GM21786 (cell line): Measurements from ENCODE around the gene SLC41A3.

Experiments used
- ATAC-seq: cut with Tn5 transposase; IDR thresholded peaks from one replicate; pipeline ENCODE4 v1.9.1; 2021; ENCODE audit not compliant: unreplicated experiment

SLC41A3 gene

DNA sequence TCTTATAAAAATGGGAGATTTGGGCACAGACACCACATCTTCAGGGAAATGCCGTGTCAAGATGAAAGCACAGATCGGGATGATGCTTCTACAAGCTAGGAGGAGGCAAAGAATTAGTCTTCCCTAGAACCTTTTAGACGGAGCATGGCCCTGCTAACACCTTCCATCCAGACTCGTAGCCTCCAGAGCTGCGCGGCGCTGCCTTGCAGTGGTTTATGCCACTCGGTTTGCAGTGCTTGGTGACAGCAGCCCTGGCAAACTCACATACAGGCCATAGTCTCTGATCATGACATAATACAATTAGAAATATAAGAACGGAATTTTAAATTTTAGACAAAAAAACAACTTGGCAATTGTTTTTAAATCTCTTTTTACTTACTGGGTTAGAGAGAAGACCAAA lies 37.1 kb upstream of the SLC41A3 start:
- ATAC-seq, result no peak

DNA sequence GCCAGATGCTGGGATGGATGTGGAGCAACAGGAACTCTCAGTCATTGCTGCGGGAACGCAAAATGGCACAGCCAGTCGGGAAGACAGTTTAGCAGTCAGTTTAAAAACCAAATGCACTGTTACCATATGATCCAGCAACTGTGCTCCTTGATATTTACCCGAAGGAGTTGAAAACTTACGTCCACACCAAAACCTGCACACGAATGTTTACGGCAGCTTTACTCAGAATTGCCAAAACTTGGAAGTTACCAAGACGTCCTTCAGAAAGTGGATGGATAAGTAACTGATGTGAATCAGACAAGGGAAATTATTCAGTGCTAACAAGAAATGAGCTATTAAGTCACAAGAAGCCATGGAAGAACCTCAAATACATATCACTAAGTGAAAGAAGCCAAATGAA lies 36.1 kb upstream of the SLC41A3 start:
- ATAC-seq, result no peak

DNA sequence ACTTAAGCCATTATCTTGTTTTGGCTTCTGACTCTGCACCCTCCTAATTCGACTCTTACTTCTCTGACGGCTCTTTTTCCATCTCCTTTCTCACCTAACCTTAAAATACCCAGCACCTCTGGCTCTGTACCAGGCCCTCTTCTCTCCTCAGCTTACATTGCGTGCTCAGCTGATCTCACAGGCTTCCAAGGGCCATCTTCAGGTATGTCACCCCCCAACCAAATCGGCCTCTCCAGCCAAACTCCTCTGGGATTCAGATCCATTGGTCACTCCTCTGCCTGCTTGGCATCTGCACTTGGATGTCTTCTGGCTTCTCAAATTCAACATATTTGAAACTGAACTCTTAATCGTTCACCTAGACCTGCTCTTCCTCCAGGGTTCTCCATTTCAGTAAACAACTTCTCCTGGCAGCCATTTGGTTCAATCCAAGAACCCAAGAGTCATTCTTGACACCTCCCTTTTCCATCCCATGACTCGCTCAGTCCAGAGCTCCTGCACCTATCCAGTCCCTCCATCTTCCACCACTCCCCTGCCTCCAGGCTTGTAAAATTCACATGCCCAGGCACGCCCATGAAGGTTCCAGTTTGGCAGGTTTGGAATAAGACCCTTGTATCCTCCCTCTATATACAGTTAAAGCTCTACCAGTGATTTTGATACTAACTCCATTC lies 35.2 kb upstream of the SLC41A3 start:
- no peak for ATAC-seq

DNA sequence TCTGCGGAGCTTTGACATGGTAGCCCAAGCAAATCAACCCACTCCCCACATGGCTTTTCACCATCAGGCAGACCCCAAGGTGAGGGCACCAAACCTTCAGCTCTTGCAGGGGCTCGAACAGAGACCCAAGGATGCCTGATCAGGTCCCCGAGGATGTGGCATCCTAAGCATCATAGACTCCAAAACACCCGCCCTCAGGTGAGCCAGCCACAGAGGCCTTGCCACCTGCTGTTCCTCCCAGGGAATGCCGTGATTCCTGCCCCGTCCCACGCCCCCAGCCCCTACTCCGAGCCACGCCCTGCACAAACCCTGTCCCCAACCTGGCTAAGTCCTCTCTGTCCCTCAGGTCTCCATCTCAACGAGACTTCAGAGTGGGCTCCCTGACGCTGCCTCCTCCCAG lies 34.7 kb upstream of the SLC41A3 start:
- ATAC-seq, result no peak

DNA sequence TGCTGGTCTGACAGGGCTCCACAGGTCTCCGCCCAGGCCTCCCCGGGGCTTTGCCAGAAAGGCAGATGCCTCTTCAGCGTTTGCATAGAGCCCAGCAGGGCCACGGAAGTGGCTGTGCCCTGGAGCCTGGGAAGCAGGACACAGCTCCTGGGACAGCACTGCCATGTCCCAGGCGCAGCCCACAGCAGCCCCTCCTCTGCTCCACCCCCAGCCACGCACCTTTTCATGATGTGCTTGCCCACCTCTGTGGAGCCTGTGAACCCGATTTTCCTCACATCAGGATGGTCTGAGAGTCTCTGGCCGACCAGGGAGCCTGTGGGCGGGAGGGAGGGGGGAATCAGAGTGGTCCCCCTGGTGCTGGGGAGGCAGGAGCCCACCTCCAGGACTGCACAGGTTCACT lies 33.9 kb upstream of the SLC41A3 start:
- ATAC-seq, result no peak

DNA sequence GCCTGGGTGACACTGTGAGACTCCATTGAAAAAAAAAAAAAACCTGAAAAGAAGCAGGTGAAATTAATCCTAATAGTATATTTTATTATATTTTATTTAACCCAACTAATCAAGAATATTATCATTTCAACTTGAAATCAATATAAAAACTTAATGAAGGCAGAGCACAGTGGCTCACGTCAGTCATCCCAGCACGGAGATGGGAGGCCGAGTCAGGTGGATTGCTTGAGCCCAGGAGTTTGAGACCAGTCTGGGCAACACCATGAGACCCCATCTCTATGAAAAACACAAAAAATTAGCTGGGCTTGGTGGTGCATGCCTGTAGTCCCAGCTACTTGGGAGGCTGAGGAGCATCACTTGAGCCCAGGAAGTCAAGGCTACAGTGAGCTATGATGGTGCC lies 33.3 kb upstream of the SLC41A3 start:
- ATAC-seq, result no peak

DNA sequence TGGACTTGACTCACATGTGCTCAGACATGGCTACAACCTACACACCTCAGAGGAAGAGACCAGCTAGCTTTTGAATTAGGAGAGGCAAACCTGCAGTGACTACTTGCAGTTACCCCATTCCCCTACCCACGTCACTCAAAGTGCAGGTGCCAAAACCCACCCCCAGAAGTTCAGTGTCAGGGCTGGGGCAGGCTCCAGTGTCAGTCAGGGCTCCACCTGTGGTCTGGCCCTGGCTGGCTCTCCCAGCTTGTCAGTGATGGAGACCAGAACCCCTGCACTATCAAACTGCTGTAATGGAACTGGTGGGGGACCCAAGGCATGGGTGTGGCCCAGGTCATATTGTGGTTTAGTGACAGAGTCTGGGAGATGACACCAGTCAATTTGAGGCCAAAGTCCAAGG lies 32.6 kb upstream of the SLC41A3 start:
- no peak for ATAC-seq

DNA sequence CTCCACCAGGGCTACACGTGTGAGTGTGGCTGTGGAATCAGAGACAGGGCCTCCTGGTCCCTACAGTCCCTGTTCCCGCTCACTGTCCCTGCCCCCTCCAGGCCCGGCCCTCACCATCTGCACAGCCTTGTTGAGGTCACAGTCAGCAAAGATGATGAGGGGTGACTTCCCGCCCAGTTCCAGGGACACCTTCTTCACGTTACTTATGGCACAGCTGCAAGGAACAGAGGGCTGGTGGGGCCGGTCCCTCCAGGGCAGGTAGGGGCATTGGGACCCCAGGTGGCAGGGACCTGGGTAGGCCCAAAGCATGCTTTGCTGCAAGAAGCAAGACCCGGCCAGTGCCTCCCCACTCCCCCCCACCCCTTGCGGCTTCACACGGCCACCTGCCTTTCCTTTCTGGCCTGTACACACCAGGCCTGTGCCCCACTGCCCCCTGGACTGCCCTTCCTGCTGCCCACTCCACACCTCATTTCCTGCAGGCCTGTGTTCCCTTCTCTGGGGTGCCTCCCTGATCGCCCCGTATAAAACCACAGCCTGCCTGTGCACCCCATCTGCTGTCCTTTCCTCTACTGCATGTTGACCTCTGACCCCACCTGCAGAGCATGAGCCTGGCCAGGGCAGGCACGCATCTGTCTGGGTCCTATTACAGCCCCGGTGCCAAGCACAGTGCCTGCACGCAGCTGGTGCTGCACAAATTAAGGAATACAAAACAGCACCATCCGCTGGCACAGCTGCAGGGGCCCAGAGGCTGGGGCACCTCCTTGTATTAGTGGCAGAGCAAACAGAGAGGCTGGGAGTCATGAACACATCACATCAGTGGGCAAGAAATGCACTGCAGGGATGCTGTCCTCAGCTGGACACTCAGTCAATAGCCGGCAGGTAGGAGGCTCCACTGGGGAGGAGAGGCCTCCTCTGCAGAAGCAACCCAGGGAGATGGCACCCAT lies 30.8 kb upstream of the SLC41A3 start:
- no peak for ATAC-seq

DNA sequence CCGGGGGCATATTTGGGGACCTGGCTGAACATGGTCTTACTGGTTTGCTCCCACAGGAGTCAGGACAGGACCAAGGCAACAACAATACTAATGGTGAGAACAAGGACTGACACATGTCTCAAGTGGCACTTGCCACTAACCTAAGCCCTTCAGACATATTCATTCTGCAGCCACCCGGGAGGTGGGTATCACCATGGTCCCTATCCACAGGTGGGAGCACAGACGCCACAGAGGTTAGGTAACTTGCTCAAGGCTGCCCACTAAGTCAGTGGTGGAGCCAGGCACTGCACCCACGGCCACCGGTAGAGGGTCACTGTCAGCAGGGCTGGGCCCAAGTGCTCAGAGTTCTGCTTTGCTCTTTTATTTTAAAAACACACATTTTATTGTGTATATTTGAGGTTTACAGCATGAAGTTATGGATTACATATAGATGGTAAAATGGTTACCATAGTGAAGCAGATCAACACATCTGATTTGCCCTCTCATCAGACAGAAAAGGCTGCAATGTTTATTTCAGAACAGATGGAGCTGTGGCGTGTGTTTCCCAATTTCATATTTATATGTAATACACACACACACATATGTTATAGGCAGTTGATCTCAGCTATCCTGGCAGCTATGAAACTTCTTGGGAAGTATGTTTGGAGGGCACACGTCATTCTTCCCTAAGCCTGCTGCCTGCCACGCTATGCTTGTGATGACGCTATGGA lies 30.0 kb upstream of the SLC41A3 start:
- no peak for ATAC-seq

DNA sequence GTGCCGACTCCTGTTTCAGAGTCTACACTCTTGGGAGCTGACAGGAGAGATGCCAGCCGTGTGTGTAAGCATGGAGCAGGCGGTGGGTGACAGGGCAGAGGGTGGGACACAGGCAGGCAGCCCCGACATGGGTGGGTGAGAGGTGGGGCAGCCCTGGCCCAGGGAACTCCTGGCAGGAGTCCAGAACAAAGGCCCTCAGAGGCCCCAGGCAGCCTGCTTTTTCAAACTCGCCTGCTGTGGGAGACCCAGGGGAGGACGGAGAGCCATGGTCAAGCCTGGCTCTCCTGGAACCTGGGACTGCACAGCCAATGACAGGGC lies 29.3 kb upstream of the SLC41A3 start:
- no peak for ATAC-seq

DNA sequence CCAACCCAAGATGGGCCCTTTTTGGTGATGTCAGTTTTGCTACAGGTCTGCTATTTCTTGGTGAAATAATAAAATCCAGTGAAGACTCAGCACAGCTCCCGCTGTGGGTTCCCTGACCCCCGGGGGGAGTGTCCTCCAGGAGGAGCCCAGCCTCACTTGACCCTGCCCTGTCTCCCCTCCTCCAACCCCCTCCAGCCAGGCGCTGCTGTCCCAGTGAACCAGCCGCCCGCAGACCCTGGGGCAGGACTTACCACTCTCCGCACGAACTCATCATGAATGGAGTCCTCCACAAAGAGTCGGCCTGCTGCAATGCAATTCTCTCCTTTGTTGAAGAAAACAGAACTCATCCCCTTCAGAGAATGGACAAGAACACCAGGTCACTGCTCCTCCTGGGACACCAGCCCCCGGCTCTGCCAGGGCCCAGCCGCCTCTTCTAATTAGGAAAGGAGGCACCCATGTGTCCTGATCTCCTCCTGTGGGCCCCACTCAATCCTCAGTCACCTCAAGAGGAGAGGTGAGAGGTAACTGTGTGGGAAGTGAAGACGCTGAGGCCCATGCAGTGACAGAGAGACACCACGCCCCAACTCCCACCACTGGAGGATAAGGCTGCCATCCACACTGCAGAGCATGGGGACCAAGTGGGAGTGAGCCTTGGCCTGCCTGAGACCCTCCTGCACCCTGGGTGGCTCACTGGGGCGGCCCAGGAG lies 28.8 kb upstream of the SLC41A3 start:
- ATAC-seq, result no peak

DNA sequence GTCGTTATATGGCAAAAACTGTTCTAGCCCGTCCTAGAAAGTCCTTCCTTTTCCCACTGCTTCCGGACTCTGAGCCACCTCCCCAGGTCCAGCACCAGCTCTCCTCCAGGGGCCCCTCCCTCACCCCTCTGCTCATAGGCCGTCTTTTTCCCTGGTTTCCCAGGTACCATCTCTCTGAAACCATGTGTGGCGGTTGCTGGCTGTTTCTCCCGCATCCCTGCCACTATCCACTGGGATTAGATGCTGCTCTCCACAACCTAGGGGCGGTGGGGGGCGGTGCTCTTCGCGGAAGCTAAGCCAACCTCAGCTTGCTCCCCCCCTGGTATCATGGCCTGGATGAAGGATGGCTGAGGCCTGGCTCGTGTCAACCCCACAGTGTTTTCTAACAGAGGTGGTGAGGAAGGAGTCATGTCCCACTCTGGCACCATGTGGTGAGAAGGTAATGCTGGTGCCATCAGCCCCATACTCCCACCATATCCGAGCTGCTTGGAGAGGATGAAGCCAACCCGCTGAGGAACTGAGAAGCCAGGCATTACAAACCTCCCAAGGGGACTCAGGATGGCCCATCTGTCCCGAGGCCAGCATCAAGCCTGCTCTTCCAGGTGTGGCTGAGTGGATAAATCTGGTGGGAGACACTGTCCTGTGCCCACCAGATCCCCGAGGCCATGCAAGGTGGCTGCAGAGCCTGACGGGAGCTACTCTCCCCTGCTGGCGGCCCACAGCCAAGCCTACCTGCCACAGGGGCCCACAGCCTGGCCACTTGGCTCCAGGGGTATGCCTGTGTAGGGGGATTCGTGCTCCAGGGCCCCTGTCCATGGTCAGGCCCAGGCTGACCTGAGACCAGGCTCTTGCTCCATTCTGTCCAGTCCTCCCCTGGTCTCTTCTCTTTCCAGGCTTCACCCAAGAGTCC lies 27.9 kb upstream of the SLC41A3 start:
- ATAC-seq, result no peak

DNA sequence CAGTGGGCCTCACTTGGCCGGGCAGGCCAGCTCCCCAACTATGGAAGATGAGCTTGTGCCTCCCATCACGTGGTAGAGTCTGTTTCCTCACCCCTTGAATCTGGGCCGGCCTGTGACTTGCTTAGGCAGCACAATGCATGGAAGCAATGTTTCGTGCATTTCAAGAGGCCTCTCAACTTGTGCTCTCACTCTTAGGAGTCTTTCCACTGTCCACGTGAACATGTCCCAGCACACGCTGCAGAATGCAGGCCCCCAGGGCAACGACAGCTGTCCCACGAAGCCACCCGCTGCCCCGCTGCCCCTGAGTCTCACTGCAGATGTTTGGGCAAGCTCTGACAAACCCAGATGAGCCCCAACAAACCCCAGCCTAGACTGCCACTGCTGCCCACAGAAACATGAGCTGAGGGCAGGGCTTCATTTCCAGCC lies 27.2 kb upstream of the SLC41A3 start:
- ATAC-seq, result no peak

DNA sequence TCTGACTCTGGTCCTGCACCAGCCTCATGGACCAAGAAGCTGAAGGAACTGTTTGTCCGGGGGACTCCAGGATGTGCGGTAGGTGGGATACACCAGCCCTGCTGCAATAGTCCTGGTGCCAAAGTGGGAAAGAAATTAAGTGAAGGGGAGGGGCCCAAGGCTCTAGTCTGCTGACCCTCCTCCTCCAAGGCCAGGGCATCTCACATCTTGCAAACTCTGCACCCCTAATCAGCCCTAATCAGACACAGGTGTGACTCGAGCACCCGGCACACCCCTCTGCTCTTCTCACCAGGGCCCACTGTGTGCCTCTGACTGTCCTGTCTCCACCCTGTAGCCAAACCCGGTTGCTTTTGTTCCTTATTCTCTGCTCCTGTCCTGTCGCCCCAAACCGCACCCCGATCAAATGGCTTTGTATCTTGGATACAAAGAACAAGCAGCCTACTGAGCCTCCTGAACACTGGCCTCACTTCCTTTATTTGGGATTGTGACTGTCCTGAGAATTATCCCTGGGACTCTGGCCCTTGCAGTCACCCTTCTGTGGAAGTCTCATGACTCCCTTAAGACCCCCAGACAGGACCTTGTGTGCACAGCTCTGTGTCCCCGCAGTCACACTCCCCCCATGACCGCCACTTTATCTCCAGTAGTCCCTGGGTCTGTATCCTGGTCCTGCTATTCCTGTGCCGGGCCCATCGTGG lies 26.7 kb upstream of the SLC41A3 start:
- no peak for ATAC-seq

DNA sequence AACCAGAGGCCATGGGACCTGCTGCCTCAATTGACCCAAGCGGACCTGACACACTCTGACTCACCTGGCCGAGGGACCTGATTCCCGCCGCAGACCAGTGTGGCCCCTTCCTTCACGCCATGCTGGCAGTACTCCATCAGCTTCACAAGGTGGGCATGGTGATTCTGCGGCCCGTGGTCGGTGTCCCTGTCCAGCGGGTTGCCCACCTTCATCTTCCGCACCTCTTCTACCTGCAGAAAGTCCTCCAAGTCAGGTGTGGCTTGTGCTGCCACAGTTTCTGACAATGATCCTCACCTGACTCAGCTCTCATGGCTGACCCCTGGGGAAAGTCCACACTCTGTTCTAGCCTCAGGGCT lies 25.9 kb upstream of the SLC41A3 start:
- ATAC-seq, result no peak

DNA sequence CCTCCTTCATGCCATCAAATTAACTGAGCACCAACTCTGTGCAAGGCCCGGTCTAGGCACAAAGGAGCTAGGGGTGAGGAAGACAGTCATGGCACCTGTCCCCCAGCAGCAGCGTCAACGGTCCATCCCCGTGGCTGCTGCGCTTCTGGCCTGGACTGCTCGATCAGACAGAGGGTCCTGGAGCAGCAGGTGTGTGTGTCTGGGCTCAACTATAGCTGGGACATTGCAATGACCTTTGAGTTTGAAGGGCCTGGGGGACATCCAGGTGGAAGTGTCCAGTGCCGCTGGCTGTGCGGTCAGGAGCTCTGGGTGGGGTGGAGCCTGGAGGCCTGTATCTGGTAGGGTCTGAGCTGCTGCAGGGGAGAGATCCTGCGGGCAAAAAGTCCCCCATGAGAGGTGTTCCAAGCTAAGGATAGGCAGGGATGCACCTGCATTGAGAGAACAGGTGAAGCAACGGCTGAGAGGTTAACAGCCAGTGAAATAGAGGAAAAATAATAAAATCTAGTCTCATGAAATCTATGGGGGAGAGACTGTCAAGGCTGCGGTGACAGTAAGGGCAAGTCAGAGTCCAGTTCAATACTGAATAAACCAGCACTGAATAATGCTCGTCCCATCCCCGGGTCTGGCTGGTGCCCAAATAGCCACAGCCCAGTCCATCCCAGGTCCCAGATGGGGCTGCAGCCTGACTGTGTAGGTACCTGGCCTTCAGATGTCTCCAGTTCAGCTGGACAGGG lies 25.4 kb upstream of the SLC41A3 start:
- ATAC-seq, result no peak

DNA sequence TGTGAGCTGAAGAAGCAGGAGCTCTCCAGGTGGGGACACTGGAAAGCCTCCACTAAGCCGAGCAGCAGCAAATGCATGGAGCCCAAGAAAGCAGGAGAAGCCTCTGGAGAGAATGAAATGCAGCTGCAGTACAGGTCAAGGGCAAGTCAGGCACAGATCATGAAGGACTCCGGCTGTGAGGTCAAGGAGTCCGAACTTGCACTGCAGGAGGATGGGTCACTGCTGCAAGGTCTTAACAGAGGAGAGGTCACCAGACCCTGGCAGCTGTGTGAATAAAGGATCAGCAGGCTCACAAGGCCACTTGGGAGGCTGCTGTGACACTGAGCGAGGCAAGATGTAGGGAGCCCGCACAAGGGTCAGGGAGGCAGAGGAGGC lies 24.7 kb upstream of the SLC41A3 start:
- no peak for ATAC-seq

DNA sequence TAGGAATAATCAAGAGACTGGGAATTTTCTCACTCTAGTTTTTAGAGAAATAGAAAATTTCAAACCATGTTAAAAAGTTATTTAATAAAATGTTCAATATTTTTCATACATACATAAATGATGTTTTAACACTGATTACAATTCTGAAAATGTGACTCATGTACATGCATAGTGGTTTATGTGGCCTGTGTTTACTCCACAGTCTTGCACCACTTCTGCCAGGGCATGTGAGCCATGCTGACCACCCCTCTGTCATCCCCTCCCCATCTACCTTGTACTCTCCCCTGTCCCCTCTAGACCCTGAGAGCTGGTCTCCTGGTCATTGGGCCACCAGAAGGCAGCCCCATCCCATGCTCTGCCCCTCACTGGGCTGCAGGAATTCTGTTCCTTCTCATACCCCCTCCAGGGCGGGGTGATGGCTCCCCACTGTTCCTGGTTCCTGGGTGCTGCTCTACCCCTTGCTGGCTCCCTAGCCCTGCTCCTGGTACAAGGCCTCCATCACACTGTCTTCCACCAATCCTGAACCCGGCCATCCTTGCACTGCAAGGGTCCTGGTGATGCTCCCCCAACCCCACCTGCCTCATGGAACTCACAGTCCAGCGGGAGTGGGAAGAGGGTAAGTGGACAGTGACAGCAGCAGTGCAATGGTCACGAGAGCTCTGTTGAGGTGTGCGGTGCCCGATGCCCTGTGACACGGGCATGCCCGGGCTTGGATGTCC lies 24.2 kb upstream of the SLC41A3 start:
- no peak for ATAC-seq
